ENCODE results near the gene KCNA10.

DNA sequence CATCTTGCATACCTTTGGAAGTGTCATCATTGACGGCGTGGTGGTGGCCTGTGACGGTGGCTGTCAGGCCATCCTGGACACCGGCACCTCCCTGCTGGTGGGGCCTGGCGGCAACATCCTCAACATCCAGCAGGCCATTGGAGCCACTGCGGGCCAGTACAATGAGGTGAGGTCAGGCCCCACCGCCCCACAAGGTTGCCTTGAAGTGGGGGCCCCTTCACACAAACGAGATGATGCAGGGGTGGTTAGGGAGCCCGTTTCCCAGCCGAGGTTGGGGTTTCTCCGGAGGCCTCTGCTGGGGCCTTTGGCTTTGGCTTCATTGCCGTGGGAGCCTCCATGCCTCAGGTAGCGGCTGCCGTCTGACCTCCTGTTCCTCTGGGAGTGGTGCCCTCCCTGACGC lies 29.6 kb downstream of the KCNA10 start:
- no peak for TF ChIP-seq CTCF (IDR thresholded peaks at IDR 0.05)
- no peak for TF ChIP-seq POLR2A (IDR thresholded peaks at IDR 0.05)
- no peak for TF ChIP-seq EP300 (IDR thresholded peaks at IDR 0.05)

All from ovary (tissue), 3 donors.